Hindlimb muscle (tissue), 1 donor: Measurements from ENCODE around the gene NELL1. TPM values are rescaled to one million over a fixed set of nuclear protein-coding genes. Genes with fewer than 3 reads are reported as not detected.

Experiments used
- DNase-seq: peaks from one replicate; pipeline ENCODE4 v3.0.0-alpha.2; 2013
- polyA plus RNA-seq: library from polyadenylated mRNA; unstranded; fragments of 120-200 nt; gene quantifications from one replicate; pipeline ENCODE4 v1.2.1, GENCODE V29; 2013; ENCODE audit not compliant: insufficient read length

The NELL1 gene
- polyA plus RNA-seq, 1 donor = 3.2 TPM

DNA sequence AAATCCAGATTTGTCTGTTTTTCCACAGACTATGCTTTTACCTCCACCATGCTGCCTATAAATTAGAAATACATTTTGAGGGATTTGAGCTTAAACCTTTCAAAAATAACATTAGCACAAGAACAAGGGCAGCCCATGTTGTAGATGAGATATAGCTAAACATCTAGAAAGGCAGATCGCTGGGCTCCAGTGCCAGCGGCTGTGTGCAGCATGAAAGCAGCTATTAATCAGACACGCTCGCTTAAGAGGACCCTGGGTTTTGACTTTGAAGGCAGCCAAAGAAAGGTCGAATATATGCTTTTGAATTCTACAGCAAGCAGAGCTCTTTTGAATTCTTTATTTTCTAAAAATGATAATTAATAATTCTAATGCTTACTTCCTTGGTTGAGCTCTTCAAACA lies 684.0 kb downstream of the NELL1 start:
- DNase-seq = no peak

DNA sequence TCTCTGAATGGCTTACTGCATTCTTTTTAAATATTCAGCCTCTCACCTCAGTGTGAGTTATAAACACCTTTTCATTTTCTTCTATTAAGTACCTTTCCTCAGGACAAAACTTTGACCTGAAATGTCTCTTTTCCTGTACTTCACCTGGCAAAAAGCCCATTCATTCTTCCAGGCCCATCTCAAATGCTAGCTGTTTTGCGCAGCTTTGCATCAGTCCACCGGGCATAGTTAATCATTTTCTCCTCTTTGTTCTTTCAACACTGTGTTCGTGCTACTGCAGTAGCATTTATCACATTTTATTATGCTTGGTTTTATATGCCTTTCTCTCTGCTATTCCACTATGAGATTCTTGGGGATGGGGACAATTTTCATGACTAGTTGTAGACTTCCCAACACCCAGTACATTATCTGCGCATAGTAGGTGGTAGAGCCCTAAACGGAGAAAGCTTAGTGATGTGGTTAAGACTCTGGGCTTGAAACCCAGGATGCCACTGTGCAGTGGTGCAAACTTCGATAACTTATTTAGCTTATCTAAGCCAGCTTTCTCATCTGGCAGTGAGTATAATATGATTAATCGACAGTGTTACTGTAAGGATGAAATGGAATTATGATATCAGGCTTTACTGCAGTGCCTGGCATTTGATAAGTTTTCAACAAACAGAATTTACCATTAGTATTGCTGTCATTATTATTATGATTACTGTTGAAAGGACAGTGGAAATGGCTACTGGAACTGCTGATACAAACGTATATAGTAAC lies 695.7 kb downstream of the NELL1 start:
- DNase-seq = no peak

DNA sequence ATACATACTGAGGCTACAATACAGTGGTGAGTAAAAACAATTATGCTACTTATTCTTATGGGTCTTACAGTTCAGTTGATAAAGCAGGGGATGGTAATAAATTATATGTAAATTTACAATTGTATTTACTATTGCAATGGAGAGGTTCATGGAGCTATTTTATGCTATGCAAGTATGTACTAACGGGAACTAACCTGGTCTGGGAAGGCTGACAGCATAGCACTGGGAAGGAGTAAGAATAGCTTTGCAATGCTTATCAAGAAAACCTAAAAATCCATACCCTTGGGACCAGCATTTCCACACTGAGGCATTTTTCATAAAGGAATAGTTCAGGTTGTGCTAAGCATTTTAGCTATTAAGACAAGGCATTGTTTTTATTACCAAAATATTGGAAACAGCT lies 700.6 kb downstream of the NELL1 start:
- DNase-seq = no peak

DNA sequence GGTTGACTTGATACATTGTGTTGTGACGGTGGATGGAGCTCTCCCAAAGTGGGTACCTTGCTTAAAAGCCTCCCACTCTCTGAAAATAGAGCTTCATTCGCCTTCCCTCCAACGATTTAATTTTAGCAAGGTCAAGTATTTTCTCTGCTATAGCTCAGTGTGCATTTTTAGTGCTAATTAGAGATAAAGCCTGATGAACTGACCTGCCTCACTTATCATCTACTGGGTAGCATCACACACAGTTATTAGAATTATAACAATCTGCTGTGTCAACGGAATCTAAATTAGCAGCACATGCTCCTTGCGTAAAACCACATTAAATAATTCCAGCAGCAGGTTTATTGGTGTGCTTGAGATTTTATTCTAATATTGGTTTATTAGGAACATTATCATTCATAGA lies 701.7 kb downstream of the NELL1 start:
- DNase-seq = no peak

DNA sequence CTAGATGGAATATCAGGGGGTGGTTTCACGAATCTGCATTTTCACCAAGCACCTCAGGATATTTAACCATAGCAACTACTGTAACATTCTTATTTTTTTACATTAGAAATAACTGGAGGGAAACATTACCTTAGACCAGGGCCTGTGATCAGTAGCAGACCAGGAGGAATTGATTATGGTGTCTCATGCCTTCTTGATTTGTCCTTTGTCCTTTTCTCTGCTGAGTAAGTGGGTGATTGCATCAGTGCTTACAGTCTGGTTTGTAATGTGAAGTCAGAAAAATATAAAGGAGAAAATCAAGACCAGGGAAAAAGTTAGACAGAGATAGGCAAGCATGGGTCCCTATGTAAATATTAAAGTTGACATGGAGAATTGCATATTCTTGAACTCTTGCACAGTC lies 703.3 kb downstream of the NELL1 start:
- no peak for DNase-seq

DNA sequence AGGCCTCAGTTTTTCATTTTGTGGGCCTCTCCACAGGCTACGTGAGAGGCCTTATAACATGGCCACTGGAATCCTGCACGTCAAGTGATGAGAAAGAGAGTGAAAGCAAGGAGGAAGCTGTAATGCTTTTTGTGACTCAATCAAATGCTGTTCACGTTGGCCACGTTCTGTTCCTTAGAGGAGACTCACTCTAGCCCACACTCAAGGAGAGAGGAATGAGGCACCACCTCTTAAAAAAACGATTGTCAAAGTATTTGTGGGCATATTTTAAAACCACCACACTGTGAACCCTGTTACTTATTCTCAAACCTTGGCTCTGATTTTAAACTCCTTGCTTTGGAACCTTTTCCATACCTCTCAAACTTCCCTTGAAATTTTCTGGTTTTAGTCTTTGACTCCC lies 705.0 kb downstream of the NELL1 start:
- DNase-seq = no peak

DNA sequence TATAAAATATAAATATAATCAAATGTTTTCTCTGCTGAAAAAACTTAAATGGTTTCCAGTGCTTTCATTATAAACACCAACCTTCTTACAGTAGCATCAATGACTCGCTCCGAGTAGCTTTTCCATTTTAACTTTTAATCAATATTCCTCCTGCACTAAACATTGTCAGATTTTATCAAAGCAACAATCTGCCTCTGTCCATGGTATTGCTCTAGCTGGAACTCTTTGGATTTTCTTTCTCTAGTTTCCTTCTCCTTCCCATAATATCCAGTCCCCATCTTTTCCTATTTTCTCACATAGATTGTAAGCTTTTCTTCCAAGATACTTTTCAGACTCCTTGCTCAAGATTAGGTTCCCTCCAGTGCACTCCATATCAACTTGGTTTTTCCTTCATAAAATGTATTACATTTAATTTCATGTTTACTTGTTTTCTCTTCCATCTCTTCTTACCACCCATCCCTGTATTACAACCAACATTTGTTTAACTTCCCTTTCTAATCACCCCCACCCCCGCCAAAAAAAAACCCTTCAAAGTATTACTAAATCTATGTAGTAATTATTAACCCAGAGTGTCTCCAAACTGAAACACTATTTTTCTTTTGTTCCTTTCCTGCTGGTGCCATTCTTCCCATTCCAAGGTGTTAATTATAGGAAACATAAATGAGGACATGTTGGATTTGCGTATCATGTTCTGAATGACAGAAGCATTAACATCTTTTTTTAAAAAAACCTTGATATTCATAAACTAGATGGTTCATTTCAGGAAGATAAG lies 716.5 kb downstream of the NELL1 start:
- DNase-seq = no peak

DNA sequence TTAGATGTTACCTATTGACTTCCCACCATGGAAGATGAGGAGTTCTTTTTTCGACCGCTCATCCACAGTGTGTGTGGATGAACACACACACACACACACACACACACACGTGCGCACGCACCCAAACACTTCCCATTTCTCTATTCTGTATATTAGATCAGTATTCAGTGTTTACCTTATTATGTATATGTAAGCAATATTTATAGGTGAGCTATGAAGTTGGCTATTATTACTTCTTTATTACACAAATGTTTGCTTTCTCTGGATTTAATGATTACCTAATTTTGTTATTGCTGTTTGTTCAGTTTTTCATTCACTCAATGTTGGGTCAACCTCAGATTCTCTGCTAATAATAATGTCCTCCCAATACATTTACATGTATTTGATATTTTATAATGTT lies 721.0 kb downstream of the NELL1 start:
- no peak for DNase-seq

DNA sequence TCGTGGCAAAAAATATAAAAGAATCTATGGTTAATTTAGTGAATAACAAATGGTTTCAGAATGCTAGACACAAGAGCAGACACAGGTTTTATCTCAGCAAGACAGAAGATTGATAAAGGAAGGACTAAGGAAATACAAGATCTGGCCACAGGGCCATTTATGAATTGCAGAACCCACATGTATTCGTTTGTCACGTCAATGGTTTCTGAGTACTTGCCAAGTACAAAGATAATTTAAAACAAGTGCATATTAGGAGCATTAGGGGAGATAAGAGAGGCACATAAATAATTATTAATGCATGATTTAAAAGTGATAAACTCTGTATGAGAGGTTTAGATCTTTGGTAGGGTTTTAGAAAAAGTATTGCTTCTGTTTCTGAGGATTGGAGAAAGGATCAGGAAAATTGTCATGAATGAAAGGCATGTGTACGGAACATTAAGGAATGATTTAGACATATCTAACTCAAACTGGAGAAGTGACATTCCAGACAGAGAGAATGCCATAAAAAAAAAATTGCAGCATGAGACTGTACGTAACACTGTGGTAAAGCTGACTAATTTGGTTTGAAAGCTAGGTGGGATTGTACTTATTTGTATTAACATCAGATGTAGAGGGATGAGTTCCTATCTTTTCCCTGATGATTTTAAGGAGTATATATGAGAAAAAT lies 727.1 kb downstream of the NELL1 start:
- no peak for DNase-seq

DNA sequence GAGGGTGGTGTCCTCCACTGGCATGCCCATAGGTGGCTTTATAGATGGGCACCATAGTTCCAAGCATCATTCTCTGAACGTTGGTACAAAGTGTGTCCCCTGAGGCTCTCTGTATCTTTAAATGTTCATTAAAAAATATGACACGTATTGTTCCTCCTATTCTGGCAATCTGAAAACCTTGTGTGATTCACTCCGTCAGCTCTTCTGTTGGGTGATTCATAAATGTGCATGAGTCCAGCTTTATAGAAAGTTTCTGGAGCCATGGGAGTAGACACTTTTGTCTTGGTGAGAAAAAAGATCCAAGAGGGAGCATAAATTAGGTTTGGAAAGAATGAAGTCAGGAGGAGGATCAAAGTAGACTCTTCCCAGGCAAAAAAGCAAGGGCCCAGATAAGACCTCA lies 728.8 kb downstream of the NELL1 start:
- no peak for DNase-seq

DNA sequence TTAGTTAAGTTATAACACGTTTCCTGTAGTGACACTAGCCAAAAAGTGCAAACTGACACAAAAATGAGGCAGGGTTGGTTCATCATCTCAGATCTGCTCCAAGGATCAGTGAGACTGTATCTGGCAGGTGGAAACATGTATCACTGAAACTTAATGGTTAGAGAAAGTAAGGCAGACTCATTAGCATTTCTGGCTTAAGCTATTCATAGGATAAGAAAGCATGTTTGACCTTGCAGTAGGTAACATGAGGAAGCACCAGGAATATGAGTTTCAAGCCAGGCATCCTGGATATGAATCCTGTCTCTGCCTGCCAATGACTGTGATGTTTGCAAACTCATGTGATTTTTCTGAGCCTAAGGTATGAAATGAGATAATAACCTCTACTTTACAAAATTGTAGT lies 732.1 kb downstream of the NELL1 start:
- no peak for DNase-seq

DNA sequence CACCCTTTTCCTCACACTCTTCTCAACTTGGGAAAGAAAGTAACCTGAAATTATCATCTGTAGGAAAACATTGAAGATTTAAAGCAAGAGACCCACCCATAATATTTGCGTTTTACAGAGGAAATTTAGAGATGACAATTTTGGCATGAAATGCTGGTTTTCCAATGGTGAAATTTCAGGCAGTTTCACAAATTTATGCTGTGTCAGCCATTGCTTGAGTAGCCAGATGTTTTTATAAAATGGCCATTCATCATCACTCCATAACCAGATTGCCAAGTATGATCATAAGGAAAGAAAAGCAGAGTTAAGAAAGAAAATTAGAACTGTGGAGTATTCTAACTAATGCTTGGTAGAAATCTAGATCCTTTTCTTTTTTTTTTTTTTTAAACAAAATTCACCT lies 732.9 kb downstream of the NELL1 start:
- DNase-seq = no peak

DNA sequence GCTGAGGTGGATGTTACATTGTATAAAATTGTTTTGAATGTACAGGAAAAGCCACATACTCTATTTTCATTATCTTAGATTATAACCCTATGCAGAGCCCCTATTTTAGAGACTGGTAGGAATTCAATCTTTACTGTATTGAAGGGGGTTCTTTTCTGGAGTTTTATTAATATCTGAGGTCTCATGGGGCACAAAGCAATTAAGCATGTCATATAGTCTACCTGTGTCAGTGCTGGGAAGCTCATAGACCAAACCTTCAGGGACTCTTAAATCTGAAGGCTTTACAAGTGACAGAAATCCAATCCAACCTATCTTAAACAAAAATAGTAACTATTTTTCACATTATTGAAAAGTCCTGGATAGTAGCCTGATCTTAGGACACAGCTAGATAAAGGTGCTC lies 733.7 kb downstream of the NELL1 start:
- DNase-seq = no peak

DNA sequence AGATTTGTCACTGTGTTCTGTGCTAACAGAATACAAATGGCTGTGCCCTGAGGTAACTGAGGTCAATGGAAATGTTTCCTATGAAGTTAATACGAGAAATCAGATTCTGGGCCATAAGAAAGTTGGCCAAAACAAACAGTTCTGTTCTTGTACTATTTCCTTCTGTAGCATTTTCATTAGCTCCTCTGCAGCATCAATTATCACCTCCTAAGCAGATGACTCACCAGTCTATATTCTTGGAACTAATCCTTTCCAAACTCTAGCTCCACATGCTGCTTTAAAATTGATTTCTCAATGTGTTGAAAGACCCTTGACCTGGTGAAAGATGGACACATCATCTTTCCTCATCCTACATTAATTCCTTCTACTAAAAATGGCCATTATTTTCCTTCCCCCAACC lies 736.0 kb downstream of the NELL1 start:
- DNase-seq = no peak

DNA sequence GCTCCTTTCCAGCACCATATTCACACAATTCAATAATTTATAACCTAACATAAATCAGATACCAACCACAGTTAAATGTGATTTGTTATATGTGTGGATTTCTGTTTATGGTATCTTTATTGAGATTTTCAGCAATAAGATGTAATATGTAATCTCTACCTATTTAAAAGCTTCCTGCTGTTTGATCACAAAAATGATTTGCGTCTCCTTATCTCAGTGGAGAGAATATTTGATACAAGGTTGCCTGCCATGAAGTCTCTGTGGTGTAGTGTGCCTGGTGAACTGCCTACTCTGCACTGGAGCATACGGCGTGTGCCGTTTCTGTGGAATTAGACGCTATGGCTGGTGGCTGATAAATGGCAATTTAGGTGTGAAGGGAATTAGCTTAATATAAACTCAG lies 741.1 kb downstream of the NELL1 start:
- DNase-seq = no peak

DNA sequence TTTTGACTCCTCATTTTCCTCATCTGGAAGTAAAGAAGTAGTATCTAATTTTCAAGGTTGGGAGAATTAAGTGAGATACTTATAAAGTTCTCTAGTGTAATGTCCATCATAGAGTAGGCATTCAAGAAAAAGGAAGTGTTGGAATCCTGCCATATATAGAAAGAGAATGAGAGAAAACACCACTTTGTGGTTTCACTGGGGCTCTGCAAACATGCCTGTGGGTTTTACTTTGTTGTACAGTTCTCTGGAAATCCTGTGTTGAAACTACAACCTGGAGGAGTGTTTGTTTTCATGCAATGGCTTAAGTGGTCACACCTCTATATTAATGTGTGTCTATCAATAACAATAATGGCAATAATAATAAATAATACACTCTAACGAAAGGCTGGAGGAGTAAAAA lies 741.7 kb downstream of the NELL1 start:
- DNase-seq = no peak

DNA sequence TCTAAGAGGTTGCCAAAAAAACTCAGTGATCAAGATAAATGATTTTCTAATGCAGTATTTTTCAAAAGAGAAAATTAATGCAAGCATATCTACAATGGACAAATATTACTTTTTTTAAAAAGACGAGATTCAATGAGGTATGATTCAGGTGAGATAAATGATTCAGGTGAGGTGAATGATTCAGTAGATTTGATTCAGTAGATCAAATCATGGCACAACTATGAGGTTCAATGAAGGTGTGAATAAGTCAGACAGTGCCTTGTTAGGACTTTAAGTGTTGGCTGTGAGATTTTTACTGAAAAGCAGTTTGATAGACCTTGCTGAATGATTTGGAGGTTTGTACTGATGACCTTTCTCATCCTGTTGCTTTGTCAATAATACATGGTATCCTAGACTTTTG lies 742.2 kb downstream of the NELL1 start:
- no peak for DNase-seq

DNA sequence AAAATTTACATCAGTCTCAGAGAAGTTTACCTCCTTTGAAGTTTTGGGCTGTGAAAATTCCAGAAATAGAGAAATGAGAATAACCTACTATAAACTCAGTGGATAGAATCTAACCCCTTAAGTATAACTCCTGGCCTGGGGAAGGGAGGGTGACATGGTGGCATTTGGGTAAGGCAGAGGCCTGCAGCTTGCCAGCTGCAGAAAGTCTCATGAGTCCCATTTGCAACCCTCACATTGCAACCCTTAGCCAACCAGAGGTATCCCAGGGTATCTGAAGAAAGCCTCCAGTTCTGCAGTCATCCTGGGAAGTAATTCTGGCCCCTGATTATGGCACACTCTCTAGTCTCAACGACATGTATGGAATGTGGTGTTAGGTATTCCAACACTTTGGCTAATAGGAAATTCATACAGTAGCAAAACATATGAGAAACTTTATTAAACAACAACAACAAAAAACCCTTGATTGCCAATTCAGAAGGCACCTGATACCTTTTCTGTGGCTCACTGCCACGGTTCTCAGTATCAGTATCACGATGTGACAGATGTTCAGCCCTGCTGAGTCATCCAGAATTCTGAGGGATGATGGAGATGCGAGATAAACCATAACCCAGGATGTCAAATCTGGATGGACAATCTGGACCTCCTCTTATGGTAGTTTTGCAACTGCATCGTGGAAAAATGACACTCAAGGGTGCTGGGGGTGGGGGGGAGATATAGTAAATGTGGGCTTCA lies 743.4 kb downstream of the NELL1 start:
- DNase-seq = no peak

DNA sequence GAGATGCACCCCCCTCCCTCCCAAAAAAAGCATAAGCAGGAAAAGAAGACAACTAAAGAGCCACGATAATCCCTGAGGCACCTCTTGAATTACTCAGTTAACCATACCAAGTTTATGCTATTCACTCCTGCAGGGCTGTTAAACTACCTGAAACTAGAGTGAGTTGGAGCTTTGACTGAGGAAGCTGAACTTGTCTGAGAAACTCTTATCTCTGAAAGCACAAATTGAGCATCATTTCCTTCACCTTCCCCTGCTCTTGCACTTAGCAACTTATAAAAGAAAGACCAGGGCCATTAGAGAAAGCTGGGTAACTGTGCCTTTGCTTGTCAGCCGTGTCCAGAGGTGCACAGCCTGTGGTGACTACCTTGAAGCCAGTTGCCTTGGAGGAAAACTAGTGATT lies 745.6 kb downstream of the NELL1 start:
- DNase-seq = no peak

DNA sequence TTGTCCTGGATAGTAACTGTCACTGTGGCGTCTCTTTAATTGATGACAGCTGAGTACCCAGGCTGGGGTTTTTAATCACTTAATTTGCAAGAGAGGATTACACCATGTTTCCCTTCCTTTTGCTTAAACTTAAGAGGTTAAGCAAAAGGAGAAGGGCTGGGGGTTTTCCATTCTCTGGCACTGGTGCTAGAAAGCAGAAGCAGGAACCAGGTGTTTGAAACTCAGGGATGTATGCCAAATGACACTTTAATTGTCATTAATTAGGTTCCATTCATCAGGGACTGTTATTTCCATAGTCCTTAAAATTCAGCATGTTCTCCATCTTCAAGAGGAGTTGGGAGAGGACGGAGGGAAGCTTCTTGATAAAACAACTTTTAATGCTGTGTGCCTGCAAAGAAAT lies 746.2 kb downstream of the NELL1 start:
- no peak for DNase-seq

DNA sequence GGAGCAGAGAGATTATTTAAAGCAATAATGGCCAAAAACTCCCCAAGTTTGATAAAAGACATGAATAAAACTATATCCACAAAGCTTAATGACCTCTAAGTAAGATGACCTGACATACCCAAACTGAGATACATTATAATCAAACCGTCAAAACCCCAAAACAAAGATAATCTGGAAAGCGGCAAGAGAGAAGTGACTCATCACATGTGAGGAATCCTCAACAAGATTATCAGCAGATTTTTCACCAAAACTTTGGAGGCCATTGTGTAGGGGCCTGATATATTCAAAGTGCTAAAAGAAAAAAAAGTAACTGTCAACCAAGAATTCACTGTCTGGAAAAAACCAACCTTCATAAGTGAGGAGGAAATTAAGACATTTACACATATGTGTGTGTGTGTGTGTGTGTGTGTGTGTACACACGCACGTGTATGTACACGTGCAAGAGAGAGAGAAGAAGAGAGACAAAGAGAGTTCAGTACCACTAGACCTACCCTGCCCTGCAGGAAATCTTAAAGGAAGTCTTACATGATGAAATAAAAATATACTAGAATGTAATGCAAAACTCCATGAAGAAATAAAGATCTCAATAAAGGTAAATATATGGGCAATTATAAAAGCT lies 752.4 kb downstream of the NELL1 start:
- DNase-seq = no peak

DNA sequence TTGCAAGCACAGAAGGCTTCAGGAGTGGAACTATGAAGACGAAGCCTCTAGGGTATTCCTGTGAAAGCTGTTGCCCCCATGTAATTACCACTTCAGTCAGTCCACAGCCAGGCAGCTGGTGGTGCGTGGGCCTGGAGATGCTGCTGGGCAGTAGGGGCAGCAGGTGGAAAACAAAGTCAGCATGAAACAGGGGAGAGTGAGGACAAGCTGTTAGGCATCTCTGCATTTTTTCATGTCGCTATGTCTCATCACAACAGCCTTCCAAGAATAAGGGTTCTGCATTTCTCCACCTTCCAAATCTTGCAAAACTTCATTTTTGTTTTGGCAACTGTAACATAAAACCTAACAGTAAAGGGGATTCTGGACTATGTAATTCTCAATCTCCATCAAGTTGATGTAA lies 757.5 kb downstream of the NELL1 start:
- no peak for DNase-seq

DNA sequence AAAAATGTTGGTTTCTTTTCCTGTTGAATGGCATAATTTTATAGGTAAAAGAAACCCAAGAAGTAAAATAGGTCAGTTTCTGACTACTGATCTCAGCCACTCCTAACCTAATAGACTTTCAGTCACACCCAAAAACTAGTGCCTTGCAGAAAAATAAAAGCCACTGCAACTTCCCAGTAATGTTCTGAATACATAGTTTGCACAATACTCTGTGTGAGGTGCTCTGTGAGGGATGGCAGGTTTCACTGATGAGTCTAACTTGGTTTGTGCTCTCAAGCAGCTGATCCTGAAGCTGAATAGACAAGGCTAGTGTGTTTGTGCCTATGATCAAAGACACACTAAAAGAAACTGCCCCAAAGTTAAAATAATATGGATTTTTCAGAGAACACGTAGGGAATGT lies 758.3 kb downstream of the NELL1 start:
- DNase-seq = no peak
